H1 (cell line): ENCODE measurements around the gene SEC61A1. TPM values are rescaled to one million over a fixed set of nuclear protein-coding genes. Genes with fewer than 3 reads are reported as not detected.
A peak's percentile ranks its signal among the peaks of the same experiment; 100 is the strongest.

Source experiments
- CTCF ChIA-PET: fragments of 300-600 bp; sonication (Branson Sonifier 250); formaldehyde crosslinking; loops from one replicate; lab custom pipeline; 2021; ENCODE audit not compliant: partially characterized antibody; lab: Charles Lee
- POLR2A ChIA-PET: fragments of 300-600 bp; sonication (Branson Sonifier 250); formaldehyde crosslinking; loops from one replicate; lab custom pipeline; 2021; ENCODE audit warnings: inconsistent platforms; ENCODE audit not compliant: partially characterized antibody; lab: Charles Lee
- DNase-seq, 2 experiments: peaks; one replicate each; pipeline versions ENCODE4 v3.0.0 to v3.0.0-alpha.2; 2010 to 2022; ENCODE audit warnings: low spot score in 2 of 2, low read depth in 1 of 2, mixed read lengths in 1 of 2
- FAIRE-seq: peaks from 2 replicates; lab custom pipeline; 2011; peaks lifted over from hg19 to GRCh38; lab: Jason Lieb, UNC
- H2AFZ ChIP-seq: 2 replicates; pipeline ENCODE4 v1.8.1; 2012; ENCODE audit warnings: low read length, inconsistent platforms
- H2AK5ac ChIP-seq: 2 replicates; pipeline ENCODE4 v1.6.1; 2013; ENCODE audit warnings: low read depth, low read length
- H2BK120ac ChIP-seq: replicated peaks from 2 replicates; pipeline ENCODE3; 2013; ENCODE audit warnings: low read depth, low read length, inconsistent platforms
- H2BK12ac ChIP-seq: 2 replicates; pipeline ENCODE4 v1.6.1; 2013; ENCODE audit warnings: low read depth, low read length
- H2BK15ac ChIP-seq: 2 replicates; pipeline ENCODE4 v1.6.1; 2013; ENCODE audit warnings: low read length
- H2BK20ac ChIP-seq: 2 replicates; pipeline ENCODE4 v1.6.1; 2013; ENCODE audit warnings: low read length
- H2BK5ac ChIP-seq: 2 replicates; pipeline ENCODE4 v1.6.1; 2013; ENCODE audit warnings: low read depth, low read length
- H3K14ac ChIP-seq: 2 replicates; pipeline ENCODE4 v1.6.1; 2013; ENCODE audit warnings: inconsistent platforms; ENCODE audit not compliant: insufficient read length
- H3K18ac ChIP-seq: 2 replicates; pipeline ENCODE4 v1.6.1; 2013; ENCODE audit warnings: low read length; ENCODE audit errors: extremely low read depth
- H3K23ac ChIP-seq: 2 replicates; pipeline ENCODE4 v1.6.1; 2013; ENCODE audit warnings: inconsistent platforms; ENCODE audit not compliant: insufficient read length
- H3K23me2 ChIP-seq: 2 replicates; pipeline ENCODE4 v1.6.1; 2013; ENCODE audit warnings: low read depth, low read length
- H3K27ac ChIP-seq: 2 replicates; pipeline ENCODE4 v1.6.1; 2011; ENCODE audit warnings: low read depth, low read length, inconsistent platforms
- H3K27me3 ChIP-seq, 4 experiments: replicated peaks in 1 of 4; 1 replicate in 1 of 4; 2 replicates in 3 of 4; pipeline versions ENCODE4 v1.6.1 to v1.8.1; 2011 to 2013; ENCODE audit warnings: low read length in 3 of 4, mild to moderate bottlenecking in 3 of 4, inconsistent platforms in 2 of 4, mixed read lengths in 2 of 4, moderate library complexity in 1 of 4; ENCODE audit not compliant: control insufficient read depth in 3 of 4, insufficient read depth in 3 of 4; ENCODE audit errors: extremely low read depth in 1 of 4
- H3K36me3 ChIP-seq, 4 experiments: 2 replicates each; pipeline versions ENCODE4 v1.6.1 to v1.8.1; 2011 to 2013; ENCODE audit warnings: mild to moderate bottlenecking in 4 of 4, low read length in 3 of 4, moderate library complexity in 2 of 4, control low read depth in 1 of 4, inconsistent platforms in 1 of 4; ENCODE audit not compliant: insufficient read depth in 4 of 4, control insufficient read depth in 2 of 4
- H3K4ac ChIP-seq: replicated peaks from 2 replicates; pipeline ENCODE3; 2013; ENCODE audit warnings: low read length, low read depth, mixed read lengths, inconsistent platforms; ENCODE audit not compliant: insufficient read length
- H3K4me1 ChIP-seq, 4 experiments: replicated peaks in 1 of 4; 1 replicate in 1 of 4; 2 replicates in 3 of 4; pipeline versions ENCODE4 v1.6.1 to v1.8.1; 2011 to 2013; ENCODE audit warnings: low read length in 3 of 4, inconsistent platforms in 2 of 4, mixed read lengths in 1 of 4; ENCODE audit not compliant: insufficient read depth in 4 of 4, control insufficient read depth in 3 of 4
- H3K4me2 ChIP-seq, 2 experiments: 2 replicates each; pipeline versions ENCODE4 v1.6.1 to v1.8.1; 2011 to 2013; ENCODE audit warnings: low read depth in 2 of 2, low read length in 2 of 2, control low read depth in 1 of 2, inconsistent platforms in 1 of 2, mild to moderate bottlenecking in 1 of 2; ENCODE audit not compliant: insufficient read depth in 1 of 2
- H3K4me3 ChIP-seq, 4 experiments: fragments of 200-600, 300-600 bp in 1 of 4; sonication (generic), shearing (Covaris generic), sonication (Bioruptor Twin) in 1 of 4; 2 replicates each; pipeline versions ENCODE4 v1.5.1 to v1.8.1; 2011 to 2016; ENCODE audit warnings: low read length in 4 of 4, low read depth in 3 of 4, control low read depth in 2 of 4, inconsistent platforms in 2 of 4, mild to moderate bottlenecking in 2 of 4, mixed read lengths in 1 of 4, moderate library complexity in 1 of 4; ENCODE audit not compliant: insufficient read depth in 2 of 4; ENCODE audit errors: extremely low read depth in 1 of 4
- H3K56ac ChIP-seq: replicated peaks from 2 replicates; pipeline ENCODE3; 2013; ENCODE audit warnings: low read depth, mild to moderate bottlenecking, mixed read lengths, low read length, inconsistent platforms; ENCODE audit not compliant: insufficient read length
- H3K79me1 ChIP-seq: 2 replicates; pipeline ENCODE4 v1.6.1; 2013; ENCODE audit warnings: low read depth, low read length, control low read depth
- H3K79me2 ChIP-seq, 2 experiments: 2 replicates each; pipeline versions ENCODE4 v1.6.1 to v1.8.1; 2012 to 2013; ENCODE audit warnings: low read length in 2 of 2, mild to moderate bottlenecking in 2 of 2, inconsistent platforms in 1 of 2; ENCODE audit not compliant: insufficient read depth in 2 of 2, control insufficient read depth in 1 of 2
- H3K9ac ChIP-seq, 4 experiments: replicated peaks in 1 of 4; 1 replicate in 1 of 4; 2 replicates in 3 of 4; pipeline versions ENCODE4 v1.6.1 to v1.8.1; 2011 to 2013; ENCODE audit warnings: low read depth in 3 of 4, low read length in 3 of 4, control low read depth in 2 of 4, mild to moderate bottlenecking in 2 of 4, moderate library complexity in 2 of 4, inconsistent platforms in 1 of 4; ENCODE audit errors: extremely low read depth in 1 of 4
- H3K9me3 ChIP-seq, 2 experiments: 2 replicates each; pipeline versions ENCODE4 v1.6.1 to v1.8.1; 2012 to 2013; ENCODE audit warnings: mild to moderate bottlenecking in 2 of 2, moderate library complexity in 2 of 2, control low read depth in 1 of 2, inconsistent platforms in 1 of 2, low read depth in 1 of 2, low read length in 1 of 2, mixed read lengths in 1 of 2; ENCODE audit not compliant: insufficient read depth in 2 of 2
- H4K20me1 ChIP-seq, 2 experiments: replicated peaks in 1 of 2; 2 replicates each; pipeline versions ENCODE3 to v1.8.1; 2011 to 2013; ENCODE audit warnings: inconsistent platforms in 2 of 2, low read length in 2 of 2, mild to moderate bottlenecking in 1 of 2; ENCODE audit not compliant: insufficient read depth in 2 of 2, control insufficient read depth in 1 of 2
- H4K5ac ChIP-seq: 2 replicates; pipeline ENCODE4 v1.6.1; 2013; ENCODE audit warnings: low read length, low read depth, mixed read lengths, inconsistent platforms; ENCODE audit not compliant: insufficient read length
- H4K8ac ChIP-seq: 2 replicates; pipeline ENCODE4 v1.8.0; 2013; ENCODE audit warnings: mild to moderate bottlenecking, moderate library complexity, low read length, inconsistent platforms; ENCODE audit not compliant: insufficient read depth; ENCODE audit errors: extremely low read depth
- H4K91ac ChIP-seq: replicated peaks from 2 replicates; pipeline ENCODE3; 2013; ENCODE audit warnings: low read length, mixed read lengths, inconsistent platforms; ENCODE audit not compliant: insufficient read length
- CTBP2 ChIP-seq: IDR thresholded peaks from 2 replicates; pipeline ENCODE4 v1.7.0; 2011; ENCODE audit warnings: borderline replicate concordance, mild to moderate bottlenecking, moderate library complexity, mixed read lengths, low read length; ENCODE audit not compliant: insufficient read depth, insufficient read length
- GTF2F1 ChIP-seq: IDR thresholded peaks from 2 replicates; pipeline ENCODE4 v1.6.1; 2012; ENCODE audit warnings: low read depth, low read length, improper control_type of control experiment, borderline replicate concordance
- NRF1 ChIP-seq: IDR thresholded peaks from 2 replicates; pipeline ENCODE4 v1.6.1; 2011; ENCODE audit warnings: mild to moderate bottlenecking, low read depth, low read length, improper control_type of control experiment
- RNF2 ChIP-seq: fragments of 200-900, 300-1000 bp; sonication (generic); IDR thresholded peaks from 2 replicates; pipeline ENCODE4 v1.7.1; 2016; ENCODE audit warnings: borderline replicate concordance, low read depth, mild to moderate bottlenecking, antibody characterized with exemption, low read length; ENCODE audit not compliant: poor library complexity, severe bottlenecking; ENCODE audit errors: missing control alignments
- SAP30 ChIP-seq: fragments of 300-600 bp; sonication (generic); IDR thresholded peaks from 2 replicates; pipeline ENCODE4 v1.7.1; 2012; ENCODE audit warnings: low read length, moderate library complexity, mild to moderate bottlenecking, inconsistent platforms; ENCODE audit not compliant: insufficient read depth, insufficient replicate concordance
- SIRT6 ChIP-seq: IDR thresholded peaks from one replicate; pipeline ENCODE4 v1.7.1; 2012; ENCODE audit warnings: low read length, inconsistent platforms
- WGBS, 2 experiments: shearing (Covaris generic) in 1 of 2; methylation state at CpG; one replicate each; pipeline versions ENCODE4 v1.1.6 to v1.1.7; 2013 to 2015; ENCODE audit warnings: low lambda C conversion rate in 2 of 2, mixed read lengths in 2 of 2, inconsistent platforms in 1 of 2, low coverage in 1 of 2, missing lambda C conversion rate in 1 of 2; ENCODE audit not compliant: insufficient replicate concordance in 2 of 2, insufficient coverage in 1 of 2, insufficient read length in 1 of 2; ENCODE audit errors: extremely low coverage in 1 of 2, missing lambda C conversion rate in 1 of 2; 5-methylcytosine and 5-hydroxymethylcytosine counted together
- polyA plus RNA-seq, 7 experiments: library from polyadenylated mRNA; depleted of rRNA in 3 of 7; stranded (reverse) in 5 of 7; unstranded in 2 of 7; fragments of >200 nt in 5 of 7; fragments of 200-250 nt in 2 of 7; gene quantifications; 1 replicate in 5 of 7; 2 replicates in 1 of 7; 4 replicates in 1 of 7; pipeline versions ENCODE4 v1.2.1 to v1.2.3, GENCODE V29; 2011 to 2013; ENCODE audit warnings: missing spikeins in 2 of 7, mixed read lengths in 2 of 7
- total RNA-seq: library from RNA; stranded (reverse); fragmentation: NEBNext Ultra II Directional; extraction: Animal tissue kit (Norgen Biotek cat#: 25700); gene quantifications from 2 replicates; pipeline ENCODE4 v1.2.1, GENCODE V29; 2021

Gene SEC61A1
- total and polyA plus RNA-seq, 2 of the 8 experiments (the other 6 are each of a cell fraction or from before 2014, with no cell fraction given), result 133 to 165 TPM

GRCh38 chr3:128036119-128036518, 16.1 kb upstream of the SEC61A1 start:
- Histone ChIP-seq H3K4ac (no peak overlapping the region), H3K27me3 (peaks cover 0 to 2% (median 0%) of the 10 kb centered on the region in 4 experiments; a peak in 1 of 7 replicates), H3K9ac (no peak overlapping the region), H3K36me3 (no peaks in the 10 kb centered on the region), H2AK5ac (no peak overlapping the region), H4K20me1 (no peaks in the 10 kb centered on the region), H3K4me1 (no peaks in the 10 kb centered on the region), H3K4me2 (no peak overlapping the region), H3K79me1 (no peaks in the 10 kb centered on the region), H2BK15ac (no peak overlapping the region), H2BK5ac (no peak overlapping the region), H4K8ac (no peak overlapping the region), H3K27ac (no peak overlapping the region), H3K9me3 (no peaks in the 10 kb centered on the region), H3K4me3 (no peak overlapping the region), H2BK120ac (no peak overlapping the region), H3K14ac (no peak overlapping the region), H3K56ac (no peak overlapping the region), H3K18ac (no peak overlapping the region), H2BK20ac (no peak overlapping the region), H3K79me2 (no peaks in the 10 kb centered on the region), H2BK12ac (no peak overlapping the region), H3K23ac (no peak overlapping the region), H4K91ac (no peak overlapping the region), H3K23me2 (no peaks in the 10 kb centered on the region; the same call in 1 of the 2 replicates), H4K5ac (no peak overlapping the region), H2AFZ (no peak overlapping the region)
- WGBS, 2 experiments, result 90% methylated on average over 1 of the region's 1 CpG; no CpG with 5 or more reads in 1 of the 2 experiments
- ChIA-PET CTCF (interaction anchor here (0.7 to 1.0 kb wide), 4 partner anchors 12 to 86 kb away, joined by 3 to 5 read pairs (median 3); no protein-coding TSS in a partner anchor), POLR2A (no interaction called here)
- FAIRE-seq (no peak), DNase-seq (peak in 1 of 2 experiments; percentile 14)
- no peak for TF ChIP-seq GTF2F1
- TF ChIP-seq NRF1, result no peak
- TF ChIP-seq RNF2, result no peak
- no peak for TF ChIP-seq SIRT6
- TF ChIP-seq CTBP2, result no peak
- no peak for TF ChIP-seq SAP30
